Mammary epithelial cell (primary cell): ENCODE results near the gene SYT11.

ENCODE experiments used
- EZH2 ChIP-seq: IDR thresholded peaks from 2 replicates; pipeline ENCODE4 v1.6.1; 2012; ENCODE audit warnings: low read length, inconsistent platforms, borderline replicate concordance
- TF ChIP-seq, protein P1 (sequence below), 2 donors: IDR thresholded peaks in 1 of 2; conservative IDR thresholded peaks in 1 of 2; 2 replicates each; pipeline ENCODE4 v1.5.1; 2011 to 2012; ENCODE audit warnings: inconsistent platforms in 2 of 2, low read length in 2 of 2, mild to moderate bottlenecking in 2 of 2, control low read depth in 1 of 2, low read depth in 1 of 2; ENCODE audit not compliant: insufficient read depth in 1 of 2; ENCODE audit errors: extremely low read depth in 1 of 2

DNA sequence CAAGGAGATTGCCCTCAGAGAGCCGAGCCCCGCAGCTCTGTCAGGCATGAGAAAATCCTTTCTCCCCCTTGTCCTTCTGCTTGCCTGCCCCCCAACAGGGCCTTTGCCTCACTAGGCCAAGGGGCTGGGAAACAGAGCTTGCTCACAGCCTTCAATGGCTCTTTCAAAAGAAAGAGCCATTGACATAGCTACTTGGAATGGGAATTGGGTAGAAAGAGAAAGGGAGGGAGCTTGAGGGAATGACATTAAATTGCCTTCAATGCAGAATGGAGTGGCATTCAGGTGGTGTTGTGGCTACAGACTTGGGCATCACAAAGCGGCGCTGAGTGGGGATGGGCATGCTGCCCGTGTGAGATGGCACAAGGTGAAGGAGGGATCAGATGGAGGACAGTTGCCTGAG, 13.2 kb downstream of the SYT11 start:
- TF ChIP-seq, protein P1, sequence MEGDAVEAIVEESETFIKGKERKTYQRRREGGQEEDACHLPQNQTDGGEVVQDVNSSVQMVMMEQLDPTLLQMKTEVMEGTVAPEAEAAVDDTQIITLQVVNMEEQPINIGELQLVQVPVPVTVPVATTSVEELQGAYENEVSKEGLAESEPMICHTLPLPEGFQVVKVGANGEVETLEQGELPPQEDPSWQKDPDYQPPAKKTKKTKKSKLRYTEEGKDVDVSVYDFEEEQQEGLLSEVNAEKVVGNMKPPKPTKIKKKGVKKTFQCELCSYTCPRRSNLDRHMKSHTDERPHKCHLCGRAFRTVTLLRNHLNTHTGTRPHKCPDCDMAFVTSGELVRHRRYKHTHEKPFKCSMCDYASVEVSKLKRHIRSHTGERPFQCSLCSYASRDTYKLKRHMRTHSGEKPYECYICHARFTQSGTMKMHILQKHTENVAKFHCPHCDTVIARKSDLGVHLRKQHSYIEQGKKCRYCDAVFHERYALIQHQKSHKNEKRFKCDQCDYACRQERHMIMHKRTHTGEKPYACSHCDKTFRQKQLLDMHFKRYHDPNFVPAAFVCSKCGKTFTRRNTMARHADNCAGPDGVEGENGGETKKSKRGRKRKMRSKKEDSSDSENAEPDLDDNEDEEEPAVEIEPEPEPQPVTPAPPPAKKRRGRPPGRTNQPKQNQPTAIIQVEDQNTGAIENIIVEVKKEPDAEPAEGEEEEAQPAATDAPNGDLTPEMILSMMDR (conservative IDR thresholded peaks at IDR 0.05 in 1 of 2, IDR thresholded peaks at IDR 0.05 in 1 of 2; ENCODE audit: extremely low read depth in 1 of 2, insufficient read depth in 1 of 2, low read depth in 1 of 2, low read length in 2 of 2) = no peak
- TF ChIP-seq EZH2 = no peak
